Endothelial cell of umbilical vein (primary cell): ENCODE results near the gene HEPHL1. TPM values are rescaled to one million over a fixed set of nuclear protein-coding genes. Genes with fewer than 3 reads are reported as not detected.
A peak's percentile ranks its signal among the peaks of the same experiment; 100 is the strongest.

Experiments used
- BruUV-seq: library from RNA; stranded (reverse); fragments of 400-500 nt; replicated peaks from 2 replicates; lab custom pipeline; 2021; lab: Mats Ljungman, UMichigan
- CTCF ChIA-PET: fragments of 300-600, 350-600 bp; sonication (Branson Sonifier 250); formaldehyde crosslinking; loops from one replicate; lab custom pipeline; 2021; ENCODE audit warnings: antibody characterized with exemption, inconsistent platforms; lab: Charles Lee
- POLR2A ChIA-PET: fragments of 300-600, 350-600 bp; sonication (Branson Sonifier 250); formaldehyde crosslinking; loops from one replicate; lab custom pipeline; 2021; ENCODE audit warnings: antibody characterized with exemption, inconsistent platforms; lab: Charles Lee
- DNase-seq: peaks from one replicate; pipeline ENCODE4 v3.0.0-alpha.2; 2011; ENCODE audit warnings: low read depth, low spot score
- FAIRE-seq: peaks from 2 replicates; lab custom pipeline; 2011; peaks lifted over from hg19 to GRCh38; lab: Jason Lieb, UNC
- H2AFZ ChIP-seq: 2 replicates; pipeline ENCODE4 v1.6.0; 2012; ENCODE audit warnings: low read depth, low read length, control low read depth, inconsistent platforms
- H3K27ac ChIP-seq: 2 replicates; pipeline ENCODE4 v1.5.1; 2011; ENCODE audit warnings: low read depth, mild to moderate bottlenecking, control low read depth, low read length, moderate library complexity; ENCODE audit not compliant: insufficient read depth
- H3K27me3 ChIP-seq, 2 experiments: 2 replicates each; pipeline versions ENCODE4 v1.6.0 to v1.6.1; 2011; ENCODE audit warnings: low read length in 2 of 2, mixed read lengths in 1 of 2; ENCODE audit not compliant: control insufficient read depth in 2 of 2, insufficient read depth in 2 of 2
- H3K36me3 ChIP-seq, 2 experiments: 2 replicates in 1 of 2; 3 replicates in 1 of 2; pipeline ENCODE4 v1.5.1; 2011; ENCODE audit warnings: low read length in 2 of 2, mild to moderate bottlenecking in 1 of 2, moderate library complexity in 1 of 2; ENCODE audit not compliant: control insufficient read depth in 2 of 2, insufficient read depth in 2 of 2; ENCODE audit errors: extremely low read depth in 1 of 2
- H3K4me1 ChIP-seq: 3 replicates; pipeline ENCODE4 v1.5.1; 2011; ENCODE audit warnings: mild to moderate bottlenecking, low read length; ENCODE audit not compliant: control insufficient read depth, insufficient read depth; ENCODE audit errors: extremely low read depth
- H3K4me2 ChIP-seq: 2 replicates; pipeline ENCODE4 v1.6.1; 2011; ENCODE audit warnings: low read length, control low read depth, mixed read lengths; ENCODE audit not compliant: insufficient read depth
- H3K4me3 ChIP-seq, 3 experiments: fragments of 200-600 bp in 1 of 3; sonication (generic), shearing (Covaris generic) in 1 of 3; replicated peaks in 1 of 3; 2 replicates each; pipeline ENCODE4 v1.5.1; 2011 to 2016; ENCODE audit warnings: control low read depth in 3 of 3, low read length in 3 of 3, mild to moderate bottlenecking in 2 of 3, inconsistent platforms in 1 of 3, low read depth in 1 of 3, moderate library complexity in 1 of 3; ENCODE audit not compliant: insufficient read depth in 1 of 3
- H3K79me2 ChIP-seq: 2 replicates; pipeline ENCODE4 v1.6.0; 2012; ENCODE audit warnings: low read length, inconsistent platforms; ENCODE audit not compliant: control insufficient read depth, insufficient read depth
- H3K9ac ChIP-seq: replicated peaks from 2 replicates; pipeline ENCODE3; 2011; ENCODE audit warnings: low read length, control low read depth; ENCODE audit not compliant: insufficient read depth; ENCODE audit errors: extremely low read depth
- H3K9me1 ChIP-seq: replicated peaks from 3 replicates; pipeline ENCODE4 v1.6.0; 2011; ENCODE audit warnings: mild to moderate bottlenecking, low read length; ENCODE audit not compliant: control insufficient read depth, insufficient read depth; ENCODE audit errors: extremely low read depth
- H3K9me3 ChIP-seq: replicated peaks from 2 replicates; pipeline ENCODE4 v1.5.1; 2012; ENCODE audit warnings: low read length, inconsistent platforms; ENCODE audit not compliant: control insufficient read depth, insufficient read depth
- H4K20me1 ChIP-seq: replicated peaks from 2 replicates; pipeline ENCODE3; 2011; ENCODE audit warnings: mild to moderate bottlenecking, low read length; ENCODE audit not compliant: control insufficient read depth, insufficient read depth; ENCODE audit errors: extremely low read depth
- CTCF ChIP-seq, 2 donors: IDR thresholded peaks; 1 replicate in 1 of 2; 2 replicates in 1 of 2; pipeline ENCODE4 v1.5.1; 2011; ENCODE audit warnings: low read length in 2 of 2, mild to moderate bottlenecking in 2 of 2, moderate library complexity in 2 of 2, control low read depth in 1 of 2, inconsistent platforms in 1 of 2, low read depth in 1 of 2; ENCODE audit not compliant: insufficient read depth in 1 of 2; ENCODE audit errors: extremely low read depth in 1 of 2
- EZH2 ChIP-seq: IDR thresholded peaks from 2 replicates; pipeline ENCODE4 v1.6.1; 2012; ENCODE audit warnings: borderline replicate concordance, low read depth, mild to moderate bottlenecking, moderate library complexity, low read length, inconsistent platforms; ENCODE audit not compliant: severe bottlenecking
- FOS ChIP-seq: IDR thresholded peaks from 2 replicates; pipeline ENCODE4 v1.6.1; 2011; ENCODE audit warnings: mild to moderate bottlenecking, low read length, moderate library complexity, borderline replicate concordance; ENCODE audit not compliant: insufficient read depth
- GATA2 ChIP-seq: IDR thresholded peaks from 2 replicates; pipeline ENCODE4 v1.7.0; 2011; ENCODE audit warnings: low read depth, mild to moderate bottlenecking, moderate library complexity, mixed read lengths, low read length; ENCODE audit not compliant: insufficient read length, insufficient read depth
- JUN ChIP-seq: IDR thresholded peaks from 2 replicates; pipeline ENCODE4 v1.6.1; 2011; ENCODE audit warnings: borderline replicate concordance, low read depth; ENCODE audit not compliant: insufficient read length, insufficient read depth
- MYC ChIP-seq: IDR thresholded peaks from one replicate; pipeline ENCODE4 v1.6.1; 2011; ENCODE audit warnings: mild to moderate bottlenecking, low read depth, low read length
- POLR2A ChIP-seq: IDR thresholded peaks from 2 replicates; pipeline ENCODE4 v1.6.1; 2012; ENCODE audit warnings: low read depth, mild to moderate bottlenecking, control low read depth, low read length
- POLR2AphosphoS5 ChIP-seq: IDR thresholded peaks from 2 replicates; pipeline ENCODE4 v1.6.1; 2012; ENCODE audit warnings: low read depth, mild to moderate bottlenecking, control low read depth, low read length, moderate library complexity; ENCODE audit not compliant: insufficient read depth
- dilution Hi-C: fragments of 300-500 bp; cut with MboI; formaldehyde crosslinking; loops from one replicate; pipeline ENCODE4 v1.15.0; 2019; ENCODE audit warnings: low sequenced_read_pairs; ENCODE audit not compliant: extremely low pct_ligation_motif_present
- intact Hi-C: fragments of 100-400 bp; cut with micrococcal nuclease; formaldehyde crosslinking; loops from one replicate; pipeline ENCODE4 v1.10.0; 2022
- polyA plus RNA-seq, 4 experiments: library from polyadenylated mRNA; depleted of rRNA in 3 of 4; stranded (reverse) in 3 of 4; unstranded in 1 of 4; fragments of >200 nt; gene quantifications; 2 replicates each; pipeline versions ENCODE4 v1.2.1 to v1.2.3, GENCODE V29; 2011 to 2012; ENCODE audit warnings: missing spikeins in 1 of 4
- total RNA-seq: library from RNA; stranded (reverse); gene quantifications from 2 replicates; pipeline ENCODE4 v1.2.3, GENCODE V29; 2021
- TF ChIP-seq, protein P1 (sequence below): IDR thresholded peaks from 2 replicates; pipeline ENCODE4 v1.6.1; 2011; ENCODE audit not compliant: insufficient read depth, insufficient read length

Gene HEPHL1
- total and polyA plus RNA-seq, 2 donors (not counting 3 experiments of a cell fraction or from before 2014, with no cell fraction given) = not detected

DNA sequence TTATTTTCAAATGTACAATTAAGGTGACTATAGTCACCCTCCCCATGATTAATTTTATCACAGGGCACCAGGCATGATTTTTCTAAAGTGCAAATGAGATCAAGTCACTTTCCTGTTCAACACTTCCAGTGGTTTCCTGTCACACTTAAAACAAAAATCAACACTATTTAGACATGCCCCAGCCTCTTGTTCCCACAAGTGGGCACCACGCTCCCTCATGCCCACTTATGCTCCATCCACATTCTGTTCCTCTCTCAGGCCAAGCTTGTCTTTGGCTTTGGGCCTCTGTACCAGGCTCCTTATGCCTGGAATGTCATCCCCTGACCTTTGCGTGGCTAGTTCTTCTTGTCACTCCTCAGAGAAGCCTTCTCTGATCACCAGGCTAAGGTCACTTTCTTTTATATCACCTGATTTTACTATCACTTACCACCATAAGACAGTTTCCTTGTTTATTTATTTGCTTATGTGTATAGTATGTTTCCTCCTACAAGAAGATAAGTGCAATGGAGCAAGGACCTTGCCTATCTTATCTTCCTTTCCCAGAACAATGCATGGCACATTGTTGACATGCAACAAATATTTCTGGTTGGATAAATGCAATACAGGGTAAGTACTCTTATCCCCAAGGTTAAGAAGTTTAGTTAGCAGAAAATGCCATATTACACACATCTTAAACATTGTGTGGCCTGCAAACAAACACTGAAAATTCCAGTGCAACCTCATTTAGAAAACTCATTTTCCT lies 56.6 kb downstream of the HEPHL1 start:
- ChIA-PET CTCF (no interaction called here), POLR2A (no interaction called here)
- DNase-seq (peak; percentile 31), FAIRE-seq (no peak)
- no TSS peak for BruUV-seq
- Histone ChIP-seq H3K27me3 (peaks cover 0 to 2% of the 10 kb centered on the region in 2 experiments), H3K9ac (no peak overlapping the region), H2AFZ (no peak overlapping the region), H3K4me1 (no peaks in the 10 kb centered on the region), H4K20me1 (no peaks in the 10 kb centered on the region), H3K4me2 (no peak overlapping the region), H3K4me3 (no peak overlapping the region), H3K79me2 (no peaks in the 10 kb centered on the region), H3K36me3 (no peaks in the 10 kb centered on the region), H3K9me1 (no peaks in the 10 kb centered on the region), H3K9me3 (no peaks in the 10 kb centered on the region), H3K27ac (no peak overlapping the region)
- dilution Hi-C loops = no loop called here
- intact Hi-C loops = no loop called here
- TF ChIP-seq POLR2A = no peak
- TF ChIP-seq MYC = no peak
- TF ChIP-seq EZH2 = no peak
- no peak for TF ChIP-seq JUN
- TF ChIP-seq POLR2AphosphoS5 = no peak
- no peak for TF ChIP-seq FOS
- TF ChIP-seq CTCF (IDR thresholded peaks at IDR 0.05; ENCODE audit: extremely low read depth in 1 of 2, insufficient read depth in 1 of 2, low read depth in 1 of 2, low read length in 2 of 2) = no peak
- no peak for TF ChIP-seq GATA2
- TF ChIP-seq, protein P1, sequence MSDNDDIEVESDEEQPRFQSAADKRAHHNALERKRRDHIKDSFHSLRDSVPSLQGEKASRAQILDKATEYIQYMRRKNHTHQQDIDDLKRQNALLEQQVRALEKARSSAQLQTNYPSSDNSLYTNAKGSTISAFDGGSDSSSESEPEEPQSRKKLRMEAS = no peak
